GM23338 (cell line): ENCODE results near the gene PBX3. TPM values are rescaled to one million over a fixed set of nuclear protein-coding genes. Genes with fewer than 3 reads are reported as not detected.

ENCODE experiments used
- ATAC-seq: fragments of 200-7000 bp; cut with Tn5 transposase; 3 replicates; pipeline ENCODE4 v1.9.1; 2020
- DNase-seq: peaks from one replicate; pipeline ENCODE4 v3.0.0-alpha.2; 2015; ENCODE audit warnings: low spot score
- H2AFZ ChIP-seq: fragments of 200-600 bp; sonication (generic); 2 replicates; pipeline ENCODE4 v1.8.0; 2016; ENCODE audit warnings: antibody characterized with exemption, mild to moderate bottlenecking, moderate library complexity
- H3F3A ChIP-seq: fragments of 200-600 bp; sonication (generic); replicated peaks from 2 replicates; pipeline ENCODE4 v1.8.0; 2017; ENCODE audit warnings: antibody characterized with exemption, mixed run types, low read depth
- H3K27ac ChIP-seq: fragments of 200-600 bp; sonication (generic); 2 replicates; pipeline ENCODE4 v1.6.1; 2016; ENCODE audit warnings: low read depth
- H3K27me3 ChIP-seq: fragments of 200-600 bp; sonication (generic); 2 replicates; pipeline ENCODE4 v1.8.0; 2016; ENCODE audit warnings: mild to moderate bottlenecking, mixed run types, moderate library complexity; ENCODE audit not compliant: insufficient read depth
- H3K36me3 ChIP-seq: fragments of 200-600 bp; sonication (generic); 2 replicates; pipeline ENCODE4 v1.8.0; 2016; ENCODE audit warnings: mild to moderate bottlenecking; ENCODE audit not compliant: insufficient read depth
- H3K4me1 ChIP-seq: fragments of 200-600 bp; sonication (generic); 2 replicates; pipeline ENCODE4 v1.8.0; 2016; ENCODE audit warnings: mild to moderate bottlenecking, moderate library complexity; ENCODE audit not compliant: insufficient read depth
- H3K4me2 ChIP-seq: fragments of 200-600 bp; sonication (generic); 2 replicates; pipeline ENCODE4 v1.7.1; 2017; ENCODE audit warnings: mixed run types
- H3K4me3 ChIP-seq: fragments of 200-600 bp; sonication (generic); 2 replicates; pipeline ENCODE4 v1.6.1; 2016; ENCODE audit warnings: mixed run types
- H3K79me2 ChIP-seq: fragments of 200-600 bp; sonication (generic); replicated peaks from 2 replicates; pipeline ENCODE4 v1.8.0; 2017; ENCODE audit warnings: mild to moderate bottlenecking; ENCODE audit not compliant: insufficient read depth
- H3K9me2 ChIP-seq: fragments of 200-600 bp; sonication (generic); 2 replicates; pipeline ENCODE4 v1.8.0; 2017; ENCODE audit not compliant: insufficient read depth
- H4K20me1 ChIP-seq: fragments of 200-600 bp; sonication (generic); replicated peaks from 2 replicates; pipeline ENCODE4 v1.8.0; 2017; ENCODE audit warnings: mild to moderate bottlenecking; ENCODE audit not compliant: insufficient read depth
- H3K27ac Mint-ChIP-seq: 2 replicates; pipeline ENCODE4 v1.8.0; 2020; ENCODE audit warnings: inconsistent platforms, mild to moderate bottlenecking, moderate library complexity, mixed read lengths
- H3K27me3 Mint-ChIP-seq: 3 replicates; pipeline ENCODE4 v1.8.0; 2022; ENCODE audit warnings: low read depth, mild to moderate bottlenecking, moderate library complexity, mixed read lengths, inconsistent platforms; ENCODE audit not compliant: insufficient read depth, poor library complexity
- H3K36me3 Mint-ChIP-seq: 3 replicates; pipeline ENCODE4 v1.8.0; 2021; ENCODE audit warnings: low read depth, mild to moderate bottlenecking, inconsistent platforms, moderate library complexity, mixed read lengths
- H3K4me1 Mint-ChIP-seq: 3 replicates; pipeline ENCODE4 v1.8.0; 2020; ENCODE audit warnings: mild to moderate bottlenecking, inconsistent platforms, mixed read lengths
- H3K4me3 Mint-ChIP-seq: 3 replicates; pipeline ENCODE4 v1.8.0; 2021; ENCODE audit warnings: moderate library complexity, mild to moderate bottlenecking, inconsistent platforms, mixed read lengths
- H3K9me3 Mint-ChIP-seq: 3 replicates; pipeline ENCODE4 v1.8.0; 2020; ENCODE audit warnings: moderate library complexity, mild to moderate bottlenecking, inconsistent platforms, mixed read lengths
- CREB1 ChIP-seq: fragments of 250-450 bp; sonication (Bioruptor Pico); IDR thresholded peaks from 2 replicates; pipeline ENCODE4 v1.5.0; 2020; ENCODE audit warnings: low read depth, mild to moderate bottlenecking, moderate library complexity
- EZH2 ChIP-seq: fragments of 200-600 bp; sonication (generic); IDR thresholded peaks from one replicate; pipeline ENCODE4 v1.8.0; 2017; ENCODE audit warnings: antibody characterized with exemption, mild to moderate bottlenecking, low read depth; ENCODE audit not compliant: unreplicated experiment
- EZH2phosphoT487 ChIP-seq: fragments of 200-600 bp; sonication (generic); IDR thresholded peaks from one replicate; pipeline ENCODE4 v1.8.1; 2018; ENCODE audit warnings: antibody characterized with exemption; ENCODE audit not compliant: unreplicated experiment
- JUNB ChIP-seq: IDR thresholded peaks from one replicate; pipeline ENCODE4 v1.6.1; 2016; ENCODE audit warnings: antibody characterized with exemption; ENCODE audit not compliant: unreplicated experiment
- NANOG ChIP-seq: IDR thresholded peaks from 2 replicates; pipeline ENCODE4 v1.6.1; 2016; ENCODE audit warnings: antibody characterized with exemption, borderline replicate concordance
- POLR2AphosphoS5 ChIP-seq: IDR thresholded peaks from 2 replicates; pipeline ENCODE4 v1.6.1; 2016; ENCODE audit warnings: antibody characterized with exemption, low read depth
- STAT1 ChIP-seq: IDR thresholded peaks from one replicate; pipeline ENCODE4 v1.6.1; 2016; ENCODE audit warnings: antibody characterized with exemption; ENCODE audit not compliant: unreplicated experiment
- polyA plus RNA-seq: library from polyadenylated mRNA; unstranded; fragments of >200 nt; fragmentation: Nextera tagmentation; extraction: Ambion mirVana; gene quantifications from 2 replicates; pipeline ENCODE4 v1.2.1, GENCODE V29; 2016
- total RNA-seq: library from RNA; depleted of rRNA; stranded (reverse); fragments of >200 nt; shearing (Covaris generic); gene quantifications from 2 replicates; pipeline ENCODE4 v1.2.3, GENCODE V29; 2014
- TF ChIP-seq, protein P1 (sequence below): IDR thresholded peaks from one replicate; pipeline ENCODE4 v1.6.1; 2018; ENCODE audit warnings: antibody characterized with exemption; ENCODE audit not compliant: unreplicated experiment
- TF ChIP-seq, protein P2 (sequence below), 2 experiments: fragments of 200-600 bp in 1 of 2; sonication (generic) in 1 of 2; conservative IDR thresholded peaks; 2 replicates each; pipeline versions ENCODE4 v1.5.1 to v1.6.1; 2016 to 2017; ENCODE audit warnings: antibody characterized with exemption in 2 of 2, low read depth in 2 of 2, mild to moderate bottlenecking in 2 of 2, moderate library complexity in 1 of 2

Gene PBX3
- total and polyA plus RNA-seq, 2 experiments from 2014 or later: 28.9 to 50.5 TPM

- Mint-ChIP-seq H3K4me1 (peaks cover 87% of the 10 kb centered on the region), H3K36me3 (0 out of 3 replicates have a peak, but pooled peaks cover under 1% of the 10 kb centered on the region), H3K27ac (peak overlapping the region; percentile 70), H3K4me3 (peak overlapping the region; percentile 61), H3K27me3 (peaks cover 8% of the 10 kb centered on the region), H3K9me3 (no peaks in the 10 kb centered on the region)
- H3K4me1 ChIP-seq: peaks cover 99% of the 10 kb centered on the region
- H2AFZ ChIP-seq: no peak overlapping the region
- ATAC-seq: peak; percentile 77
- H3F3A ChIP-seq: peaks cover 6% of the 10 kb centered on the region; the same call in 1 of the 2 replicates
- no peaks in the 10 kb centered on the region for H3K27me3 ChIP-seq
- H3K79me2 ChIP-seq: peaks cover 82% of the 10 kb centered on the region
- TF ChIP-seq JUNB: no peak
- TF ChIP-seq EZH2: no peak
- TF ChIP-seq, protein P1, sequence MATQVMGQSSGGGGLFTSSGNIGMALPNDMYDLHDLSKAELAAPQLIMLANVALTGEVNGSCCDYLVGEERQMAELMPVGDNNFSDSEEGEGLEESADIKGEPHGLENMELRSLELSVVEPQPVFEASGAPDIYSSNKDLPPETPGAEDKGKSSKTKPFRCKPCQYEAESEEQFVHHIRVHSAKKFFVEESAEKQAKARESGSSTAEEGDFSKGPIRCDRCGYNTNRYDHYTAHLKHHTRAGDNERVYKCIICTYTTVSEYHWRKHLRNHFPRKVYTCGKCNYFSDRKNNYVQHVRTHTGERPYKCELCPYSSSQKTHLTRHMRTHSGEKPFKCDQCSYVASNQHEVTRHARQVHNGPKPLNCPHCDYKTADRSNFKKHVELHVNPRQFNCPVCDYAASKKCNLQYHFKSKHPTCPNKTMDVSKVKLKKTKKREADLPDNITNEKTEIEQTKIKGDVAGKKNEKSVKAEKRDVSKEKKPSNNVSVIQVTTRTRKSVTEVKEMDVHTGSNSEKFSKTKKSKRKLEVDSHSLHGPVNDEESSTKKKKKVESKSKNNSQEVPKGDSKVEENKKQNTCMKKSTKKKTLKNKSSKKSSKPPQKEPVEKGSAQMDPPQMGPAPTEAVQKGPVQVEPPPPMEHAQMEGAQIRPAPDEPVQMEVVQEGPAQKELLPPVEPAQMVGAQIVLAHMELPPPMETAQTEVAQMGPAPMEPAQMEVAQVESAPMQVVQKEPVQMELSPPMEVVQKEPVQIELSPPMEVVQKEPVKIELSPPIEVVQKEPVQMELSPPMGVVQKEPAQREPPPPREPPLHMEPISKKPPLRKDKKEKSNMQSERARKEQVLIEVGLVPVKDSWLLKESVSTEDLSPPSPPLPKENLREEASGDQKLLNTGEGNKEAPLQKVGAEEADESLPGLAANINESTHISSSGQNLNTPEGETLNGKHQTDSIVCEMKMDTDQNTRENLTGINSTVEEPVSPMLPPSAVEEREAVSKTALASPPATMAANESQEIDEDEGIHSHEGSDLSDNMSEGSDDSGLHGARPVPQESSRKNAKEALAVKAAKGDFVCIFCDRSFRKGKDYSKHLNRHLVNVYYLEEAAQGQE: no peak
- no peak for TF ChIP-seq POLR2AphosphoS5
- no peak for TF ChIP-seq EZH2phosphoT487
- TF ChIP-seq, protein P2, sequence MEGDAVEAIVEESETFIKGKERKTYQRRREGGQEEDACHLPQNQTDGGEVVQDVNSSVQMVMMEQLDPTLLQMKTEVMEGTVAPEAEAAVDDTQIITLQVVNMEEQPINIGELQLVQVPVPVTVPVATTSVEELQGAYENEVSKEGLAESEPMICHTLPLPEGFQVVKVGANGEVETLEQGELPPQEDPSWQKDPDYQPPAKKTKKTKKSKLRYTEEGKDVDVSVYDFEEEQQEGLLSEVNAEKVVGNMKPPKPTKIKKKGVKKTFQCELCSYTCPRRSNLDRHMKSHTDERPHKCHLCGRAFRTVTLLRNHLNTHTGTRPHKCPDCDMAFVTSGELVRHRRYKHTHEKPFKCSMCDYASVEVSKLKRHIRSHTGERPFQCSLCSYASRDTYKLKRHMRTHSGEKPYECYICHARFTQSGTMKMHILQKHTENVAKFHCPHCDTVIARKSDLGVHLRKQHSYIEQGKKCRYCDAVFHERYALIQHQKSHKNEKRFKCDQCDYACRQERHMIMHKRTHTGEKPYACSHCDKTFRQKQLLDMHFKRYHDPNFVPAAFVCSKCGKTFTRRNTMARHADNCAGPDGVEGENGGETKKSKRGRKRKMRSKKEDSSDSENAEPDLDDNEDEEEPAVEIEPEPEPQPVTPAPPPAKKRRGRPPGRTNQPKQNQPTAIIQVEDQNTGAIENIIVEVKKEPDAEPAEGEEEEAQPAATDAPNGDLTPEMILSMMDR (conservative IDR thresholded peaks at IDR 0.05; ENCODE audit: low read depth in 2 of 2): no peak; a peak in 1 of 4 replicates
- TF ChIP-seq CREB1 (CRISPR knock-in tag): no peak
- DNase-seq: peak; percentile 39
- H3K9me2 ChIP-seq: no peaks in the 10 kb centered on the region
- H3K4me2 ChIP-seq: peak overlapping the region; percentile 70
- H4K20me1 ChIP-seq: 0 out of 2 replicates have a peak, but pooled peaks cover 3% of the 10 kb centered on the region
- H3K36me3 ChIP-seq: no peaks in the 10 kb centered on the region
- peak overlapping the region; percentile 30 for H3K4me3 ChIP-seq
- H3K27ac ChIP-seq: peak overlapping the region; percentile 83
Observed at GRCh38 chr9:125758986-125759763, 12.0 kb downstream of the PBX3 start.

GRCh38 chr9:125759764-125760129 lies 12.6 kb downstream of the PBX3 start:
- Mint-ChIP-seq H3K4me3 (peak overlapping the region; percentile 61), H3K4me1 (peaks cover 90% of the 10 kb centered on the region), H3K27ac (0 out of 2 replicates have a peak overlapping the region, but pooled peaks have one; percentile 33), H3K36me3 (no peaks in the 10 kb centered on the region), H3K27me3 (peaks cover 8% of the 10 kb centered on the region), H3K9me3 (no peaks in the 10 kb centered on the region)
- DNase-seq: peak; percentile 73
- Histone ChIP-seq H3K79me2 (peaks cover 82% of the 10 kb centered on the region), H3K4me2 (peak overlapping the region; percentile 70), H3F3A (peaks cover 6% of the 10 kb centered on the region; the same call in 1 of the 2 replicates), H3K9me2 (no peaks in the 10 kb centered on the region), H2AFZ (no peak overlapping the region), H4K20me1 (0 out of 2 replicates have a peak, but pooled peaks cover 3% of the 10 kb centered on the region), H3K4me1 (peaks cover 96% of the 10 kb centered on the region), H3K27me3 (no peaks in the 10 kb centered on the region), H3K36me3 (no peaks in the 10 kb centered on the region), H3K27ac (peak overlapping the region; percentile 83), H3K4me3 (peak overlapping the region; percentile 30)
- peak; percentile 82 for ATAC-seq
- TF ChIP-seq, protein P2 (conservative IDR thresholded peaks at IDR 0.05; ENCODE audit: low read depth in 2 of 2): no peak
- no peak for TF ChIP-seq NANOG
- no peak for TF ChIP-seq STAT1
- TF ChIP-seq CREB1 (CRISPR knock-in tag): no peak
